Activated B cell treated with CpG ODN at 0.5 μM for 24 hours (primary cell): Measurements from ENCODE around the gene ARFGAP2. TPM values are rescaled to one million over a fixed set of nuclear protein-coding genes. Genes with fewer than 3 reads are reported as not detected.

ENCODE experiments used
- ATAC-seq: fragments of 200-7000 bp; cut with Tn5 transposase; one replicate; pipeline ENCODE4 v1.10.0; 2021; ENCODE audit warnings: low read depth, mild to moderate bottlenecking, moderate library complexity
- CTCF ChIA-PET: fragments of 350-600 bp; sonication (Branson Sonifier 250); formaldehyde crosslinking; loops from one replicate; lab custom pipeline; 2021; ENCODE audit warnings: antibody characterized with exemption; lab: Charles Lee
- POLR2A ChIA-PET: fragments of 350-600 bp; sonication (Branson Sonifier 250); formaldehyde crosslinking; loops from one replicate; lab custom pipeline; 2021; ENCODE audit warnings: antibody characterized with exemption; lab: Charles Lee
- DNase-seq: peaks from one replicate; pipeline ENCODE4 v3.0.0; 2022
- H3K27ac Mint-ChIP-seq: one replicate; pipeline ENCODE4 v1.8.0; 2020; ENCODE audit warnings: mixed read lengths
- H3K27me3 Mint-ChIP-seq: one replicate; pipeline ENCODE4 v1.8.0; 2021; ENCODE audit warnings: mixed read lengths
- H3K36me3 Mint-ChIP-seq: one replicate; pipeline ENCODE4 v1.8.0; 2021; ENCODE audit warnings: low read depth, mixed read lengths
- H3K4me1 Mint-ChIP-seq: one replicate; pipeline ENCODE4 v1.8.0; 2021; ENCODE audit warnings: mixed read lengths
- H3K4me3 Mint-ChIP-seq: one replicate; pipeline ENCODE4 v1.8.0; 2020; ENCODE audit warnings: mild to moderate bottlenecking, mixed read lengths
- H3K9me3 Mint-ChIP-seq: one replicate; pipeline ENCODE4 v1.8.0; 2020; ENCODE audit warnings: mixed read lengths
- CTCF ChIP-seq: fragments of 200-600 bp; IDR thresholded peaks from one replicate; pipeline ENCODE4 v1.8.0; 2022; ENCODE audit warnings: antibody characterized with exemption, mild to moderate bottlenecking
- intact Hi-C: fragments of 100-400 bp; cut with micrococcal nuclease; formaldehyde crosslinking; loops from one replicate; pipeline ENCODE4 v1.15.1; 2024
- total RNA-seq: library from RNA; stranded (reverse); gene quantifications from 2 replicates; pipeline ENCODE4 v1.2.3, GENCODE V29; 2022

Gene ARFGAP2
- total RNA-seq, 1 donor from 2014 or later = 176 TPM

- no peak for TF ChIP-seq CTCF
- H3K27ac Mint-ChIP-seq = peak overlapping the region; percentile 100
- H3K36me3 Mint-ChIP-seq = peaks cover 40% of the 10 kb centered on the region
- peak overlapping the region; percentile 99 for H3K4me3 Mint-ChIP-seq
- no peaks in the 10 kb centered on the region for H3K27me3 Mint-ChIP-seq
- ChIA-PET CTCF (interaction anchor here (0.7 to 2.0 kb wide), 2 partner anchors 29 to 32 kb away, joined by 3 to 5 read pairs; partner anchors contain the start of genes ACP2 and PACSIN3), POLR2A (interaction anchor here (0.6 to 3.4 kb wide), 13 partner anchors 11 to 362 kb away, joined by 3 to 77 read pairs (median 14); partner anchors contain the start of genes ACP2, ARFGAP2, CELF1 and KBTBD4)
- H3K9me3 Mint-ChIP-seq = no peaks in the 10 kb centered on the region
- ATAC-seq (peak; percentile 38), DNase-seq (peak; percentile 42)
- H3K4me1 Mint-ChIP-seq = peaks cover 35% of the 10 kb centered on the region
- intact Hi-C loops = loop anchor here (1.0 kb wide), 1 partner anchor 39 kb away; no protein-coding TSS in a partner anchor
Measured at GRCh38 chr11:47216121-47216798, 39.6 kb upstream of the ARFGAP2 start.

- TF ChIP-seq CTCF = no peak
- Mint-ChIP-seq H3K9me3 (no peaks in the 10 kb centered on the region), H3K4me3 (peak overlapping the region; percentile 99), H3K4me1 (peaks cover 35% of the 10 kb centered on the region), H3K36me3 (peaks cover 35% of the 10 kb centered on the region), H3K27me3 (no peaks in the 10 kb centered on the region), H3K27ac (peak overlapping the region; percentile 100)
- CTCF ChIA-PET = interaction anchor here (0.9 to 2.0 kb wide), 5 partner anchors 28 to 44 kb away, joined by 3 to 5 read pairs (median 3); partner anchors contain the start of genes ARFGAP2 and PACSIN3
- DNase-seq (no peak), ATAC-seq (no peak)
- POLR2A ChIA-PET = interaction anchor here (0.6 to 3.4 kb wide), 33 partner anchors 9 to 892 kb away, joined by 3 to 77 read pairs (median 6); partner anchors contain the start of genes ACP2, AGBL2, ARFGAP2 and ARHGAP1
- intact Hi-C loops = loop anchor here (1.0 to 2.0 kb wide), 3 partner anchors 33 to 427 kb away; partner anchors contain the start of genes ACP2, CELF1 and MTCH2
Measured at GRCh38 chr11:47215366-47215910, 38.8 kb upstream of the ARFGAP2 start.

GRCh38 chr11:47213950-47214565 is 37.4 kb upstream of the ARFGAP2 start:
- CTCF ChIA-PET = interaction anchor here (1.0 to 2.0 kb wide), 7 partner anchors 27 to 46 kb away, joined by 3 to 5 read pairs (median 5); partner anchors contain the start of genes ACP2, ARFGAP2 and PACSIN3
- no peak for TF ChIP-seq CTCF
- DNase-seq (peak; percentile 72), ATAC-seq (peak; percentile 73)
- Mint-ChIP-seq H3K9me3 (no peaks in the 10 kb centered on the region), H3K27me3 (no peaks in the 10 kb centered on the region), H3K36me3 (peaks cover 26% of the 10 kb centered on the region), H3K4me1 (peaks cover 35% of the 10 kb centered on the region), H3K27ac (peak overlapping the region; percentile 100), H3K4me3 (peak overlapping the region; percentile 99)
- intact Hi-C loops = loop anchor here (1.0 to 2.0 kb wide), 7 partner anchors 28 to 1284 kb away; partner anchors contain the start of genes ARHGAP1, MTCH2, PACSIN3 and PSMC3
- POLR2A ChIA-PET = interaction anchor here (0.6 to 3.4 kb wide), 37 partner anchors 11 to 971 kb away, joined by 3 to 77 read pairs (median 5); partner anchors contain the start of genes ACP2, AGBL2, ARFGAP2 and ATG13

DNA sequence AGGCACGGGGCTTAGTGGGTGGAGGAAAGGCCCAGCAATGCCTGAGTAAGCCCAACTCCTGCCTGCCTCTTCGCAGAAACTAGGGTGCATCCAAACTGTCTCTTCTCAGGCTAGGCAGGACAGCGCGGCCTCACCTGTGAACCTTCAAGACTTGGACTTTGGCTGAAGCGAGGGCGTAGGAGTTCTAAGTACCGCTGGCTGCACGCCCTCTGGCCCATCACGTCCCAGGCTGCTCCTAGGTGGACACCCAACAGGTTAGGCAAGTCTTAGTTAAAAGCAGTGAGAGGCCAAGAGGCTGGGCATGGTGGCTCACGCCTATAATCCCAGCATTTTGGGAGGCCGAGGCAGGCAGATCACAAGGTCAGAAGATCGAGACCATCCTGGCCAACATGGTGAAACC is 36.3 kb upstream of the ARFGAP2 start:
- H3K4me1 Mint-ChIP-seq = peaks cover 24% of the 10 kb centered on the region
- DNase-seq = no peak
- intact Hi-C loops = no loop called here
- H3K9me3 Mint-ChIP-seq = no peaks in the 10 kb centered on the region
- H3K27ac Mint-ChIP-seq = no peak overlapping the region
- CTCF ChIA-PET = no interaction called here
- no peak for ATAC-seq
- peaks cover 19% of the 10 kb centered on the region for H3K36me3 Mint-ChIP-seq
- TF ChIP-seq CTCF = no peak
- POLR2A ChIA-PET = interaction anchor here (0.7 to 3.1 kb wide), 3 partner anchors 26 to 675 kb away, joined by 6 to 32 read pairs (median 27); partner anchors contain the start of genes ARFGAP2 and PACSIN3
- H3K27me3 Mint-ChIP-seq = no peaks in the 10 kb centered on the region
- no peak overlapping the region for H3K4me3 Mint-ChIP-seq
